ENCODE results near the gene ARHGEF7.

The ARHGEF7 gene

GRCh38 chr13:111330066-111330610 lies 215.0 kb downstream of the ARHGEF7 start:
- DNase-seq, result no peak

DNA sequence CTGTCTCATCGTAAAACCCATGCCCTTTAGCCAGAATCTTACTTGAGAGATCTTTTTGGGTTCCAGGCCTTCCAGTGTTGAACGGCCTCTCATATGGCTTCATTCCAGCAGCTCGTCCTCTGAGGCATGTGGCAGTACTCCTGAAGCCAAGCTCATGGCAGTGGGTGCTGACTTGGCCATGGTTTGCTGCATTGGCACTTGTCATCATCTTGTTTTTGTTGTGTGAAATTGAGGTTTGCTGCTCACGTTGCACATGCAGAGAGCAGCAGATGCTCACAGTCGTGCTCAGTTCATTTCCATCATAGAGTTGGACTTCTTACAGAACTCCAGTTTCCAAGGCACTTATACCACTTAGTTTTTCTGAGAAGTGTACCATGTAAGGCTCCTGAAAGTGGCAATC lies 220.2 kb downstream of the ARHGEF7 start:
- DNase-seq, result no peak

- DNase-seq, result no peak
These were observed 221.6 kb downstream of the ARHGEF7 start for GRCh38 chr13:111336666-111337065.

GRCh38 chr13:111337206-111337605 lies 222.1 kb downstream of the ARHGEF7 start:
- no peak for DNase-seq

DNA sequence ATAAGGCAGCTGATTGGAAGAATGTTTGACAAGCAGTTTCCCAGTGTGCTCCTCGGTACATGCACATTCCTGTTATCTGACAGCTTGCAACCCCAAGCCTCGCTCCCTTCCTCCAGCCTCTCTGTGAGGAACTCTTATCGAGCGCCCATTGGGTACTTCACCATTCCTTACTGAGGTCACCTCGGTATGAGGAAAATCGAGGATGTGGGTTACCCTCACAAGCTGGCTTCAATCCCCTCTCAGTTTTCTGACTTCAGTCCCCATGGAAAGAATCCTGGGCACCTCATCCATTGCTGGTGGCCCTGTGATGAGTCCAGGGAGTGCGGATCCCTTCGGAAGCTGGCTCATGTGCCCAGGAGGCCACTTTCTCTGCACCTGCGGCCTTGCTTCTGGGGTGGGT lies 222.6 kb downstream of the ARHGEF7 start:
- no peak for DNase-seq

DNA sequence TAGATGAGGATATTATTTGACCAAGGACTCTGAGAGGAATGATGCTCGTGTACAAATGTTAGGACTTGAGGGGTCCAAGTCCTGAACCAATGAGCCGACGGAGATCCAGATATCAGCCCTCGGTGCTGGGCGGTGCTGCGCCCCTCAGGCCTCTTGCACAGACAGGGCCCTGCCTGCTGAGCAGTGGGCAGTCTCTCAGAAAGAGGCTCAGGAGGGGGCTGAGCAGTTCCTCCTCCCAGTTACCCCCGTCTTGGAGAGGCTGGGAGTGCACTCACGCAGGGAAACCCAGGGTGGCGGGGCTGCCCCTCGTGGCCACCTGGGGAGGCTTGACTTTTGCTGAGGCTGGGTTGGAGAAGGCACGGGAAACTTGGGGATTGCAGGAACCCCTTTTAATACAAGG lies 223.7 kb downstream of the ARHGEF7 start:
- DNase-seq, result no peak

GRCh38 chr13:111339366-111340143 lies 224.4 kb downstream of the ARHGEF7 start:
- no peak for DNase-seq

GRCh38 chr13:111341886-111342285 lies 226.8 kb downstream of the ARHGEF7 start:
- DNase-seq, result no peak

GRCh38 chr13:111342721-111343120 lies 227.6 kb downstream of the ARHGEF7 start:
- DNase-seq, result no peak

GRCh38 chr13:111343186-111343805 lies 228.2 kb downstream of the ARHGEF7 start:
- DNase-seq, result no peak

- DNase-seq, result no peak
These were observed 229.5 kb downstream of the ARHGEF7 start for GRCh38 chr13:111344471-111345191.

- DNase-seq, result no peak
These were observed 230.6 kb downstream of the ARHGEF7 start for GRCh38 chr13:111345682-111346081.

DNA sequence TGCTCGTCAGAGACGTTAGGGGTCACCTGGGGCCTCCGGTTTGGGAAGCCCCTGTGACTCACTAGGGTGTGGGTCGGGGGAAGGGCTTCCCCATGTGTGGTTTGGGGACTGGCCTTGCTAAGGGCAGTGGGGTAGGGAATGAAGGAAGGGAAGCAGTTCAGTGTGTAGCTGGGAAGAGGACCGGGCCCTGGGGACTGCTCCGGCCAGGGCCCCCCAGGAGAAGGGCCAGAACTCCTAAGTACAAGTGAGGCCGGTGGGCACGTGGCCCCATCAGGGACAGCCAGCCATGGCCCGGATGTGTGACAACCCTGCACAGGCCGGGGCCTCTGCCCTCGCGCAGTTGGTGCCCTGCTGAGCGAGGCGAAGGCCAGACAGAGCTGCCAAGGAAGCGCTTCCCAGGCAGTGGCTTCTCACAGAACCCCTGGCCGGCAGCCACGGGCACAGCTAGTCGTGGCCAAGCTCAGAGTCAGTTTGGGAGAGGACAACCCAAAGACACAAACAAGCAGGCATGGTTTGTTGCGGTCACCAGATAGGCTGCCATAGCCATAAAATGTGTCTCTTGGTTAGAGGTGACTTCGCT lies 231.1 kb downstream of the ARHGEF7 start:
- no peak for DNase-seq

- DNase-seq, result no peak
These were observed 232.3 kb downstream of the ARHGEF7 start for GRCh38 chr13:111347438-111347837.

GRCh38 chr13:111353508-111353907 lies 238.4 kb downstream of the ARHGEF7 start:
- no peak for DNase-seq

DNA sequence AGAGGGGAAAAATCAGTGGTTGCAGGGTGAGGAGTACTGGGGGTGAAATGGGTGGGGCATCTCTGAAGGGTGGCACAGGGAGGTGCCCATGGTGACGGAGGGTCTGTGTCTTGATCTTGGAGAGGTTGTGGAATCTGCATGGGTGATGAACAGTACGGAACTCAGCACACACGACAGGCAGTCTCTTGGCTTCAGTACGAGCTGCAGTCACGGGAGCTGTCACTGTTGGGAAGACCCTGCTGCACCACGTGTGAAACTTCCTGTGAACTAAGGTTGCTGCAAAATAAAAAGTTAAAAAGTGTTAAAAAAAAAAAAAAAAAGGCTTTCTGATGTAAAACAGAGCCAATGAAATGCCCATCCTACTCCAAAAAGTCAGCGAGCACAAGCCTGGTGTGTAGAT lies 239.7 kb downstream of the ARHGEF7 start:
- no peak for DNase-seq
